Measurements from ENCODE around the gene CFAP97D2. TPM values are rescaled to one million over a fixed set of nuclear protein-coding genes. Genes with fewer than 3 reads are reported as not detected.
A peak's percentile ranks its signal among the peaks of the same experiment; 100 is the strongest.

Gene CFAP97D2
- total RNA-seq, 5 donors from 2014 or later (not counting 1 experiment from before 2014, with no cell fraction given): 0.92 to 4.5 (median 2.6) TPM

DNA sequence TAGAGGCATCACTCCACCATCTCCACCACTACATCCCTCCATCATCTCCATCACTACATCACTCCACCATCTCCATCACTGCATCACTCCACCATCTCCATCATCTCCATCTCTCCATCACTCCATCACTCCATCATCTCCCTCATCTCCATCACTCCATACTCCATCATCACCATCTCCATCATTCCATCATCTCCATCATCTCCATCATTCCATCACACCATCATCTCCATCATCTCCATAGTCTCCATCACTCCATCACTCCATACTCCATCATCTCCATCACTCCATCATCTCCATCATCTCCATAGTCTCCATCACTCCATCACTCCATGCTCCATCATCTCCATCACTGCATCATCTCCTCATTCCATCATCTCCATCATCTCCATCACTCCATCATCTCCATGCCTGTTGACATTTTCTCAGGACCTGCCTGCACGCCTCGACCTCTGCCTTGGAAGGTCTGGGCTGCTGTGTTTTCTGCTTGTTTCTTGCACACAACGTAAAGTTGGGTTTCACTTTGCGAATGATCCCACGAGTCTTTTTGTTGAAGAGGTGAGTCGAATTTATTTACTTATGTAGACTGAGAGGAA lies 25.5 kb upstream of the CFAP97D2 start:
- H3K36me3 Mint-ChIP-seq: no peaks in the 10 kb centered on the region
- no peak for ATAC-seq (replicated peaks in 1 of 4)
- WGBS (ENCODE audit: insufficient coverage): no CpG with 5 or more reads among the region's 6 CpGs
- CTCF ChIA-PET: no interaction called here
- Histone ChIP-seq H3K4me3 (ENCODE audit: control insufficient read depth in 1 of 2, extremely low read depth in 1 of 2, low read length in 1 of 2) (no peak overlapping the region), H3K4me1 (ENCODE audit: control insufficient read depth in 1 of 2, extremely low read depth in 1 of 2, insufficient read depth in 2 of 2, low read length in 2 of 2) (peaks cover 37 to 88% of the 10 kb centered on the region in 2 experiments), H3K36me3 (ENCODE audit: control insufficient read depth in 2 of 2, extremely low read depth in 1 of 2, insufficient read depth in 1 of 2, low read length in 1 of 2) (no peaks in the 10 kb centered on the region), H3K27me3 (replicated peaks in 1 of 2; ENCODE audit: control insufficient read depth in 2 of 2, extremely low read depth in 1 of 2, insufficient read depth in 2 of 2, low read length in 1 of 2) (peaks cover 0 to 2% of the 10 kb centered on the region in 2 experiments), H3K27ac (ENCODE audit: low read length) (peak overlapping the region; percentile 96), H3K9me3 (no peaks in the 10 kb centered on the region)
- H3K4me3 Mint-ChIP-seq: peak overlapping the region; percentile 17 to 48 (median 39)
- peaks cover 81 to 85% (median 83%) of the 10 kb centered on the region in 3 donors for H3K4me1 Mint-ChIP-seq
- H3K27me3 Mint-ChIP-seq: peaks cover 0 to 1% of the 10 kb centered on the region in 2 donors
- POLR2A ChIA-PET: no interaction called here
- peaks cover 0 to 7% (median 6%) of the 10 kb centered on the region in 3 donors for H3K9me3 Mint-ChIP-seq
- H3K27ac Mint-ChIP-seq: peak overlapping the region; percentile 89 to 99
- peak in 1 of 35 experiments; percentile 24 for DNase-seq

DNA sequence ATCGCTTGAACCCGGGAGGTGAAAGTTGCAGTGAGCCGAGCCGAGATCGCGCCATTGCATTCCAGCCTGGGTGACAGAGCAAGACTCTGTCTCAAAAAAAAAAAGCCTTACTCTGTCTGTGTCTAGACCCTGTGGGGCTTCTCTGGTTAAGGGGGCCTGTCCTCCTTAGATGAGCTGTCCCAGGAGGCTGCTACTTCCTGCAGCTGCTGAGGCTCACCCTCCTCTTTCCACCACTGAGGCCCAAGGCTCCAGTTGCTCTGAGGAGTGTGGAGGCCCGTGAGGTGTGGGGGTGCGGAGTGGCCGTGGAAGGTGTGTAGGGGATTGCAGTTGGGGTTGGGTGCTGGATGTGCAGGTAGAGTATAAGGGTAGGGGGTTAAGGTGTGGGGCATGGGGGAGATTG lies 24.6 kb upstream of the CFAP97D2 start:
- ChIA-PET CTCF (no interaction called here), POLR2A (interaction anchor here in 1 of 2 donors (0.6 kb wide), 1 partner anchor 21 kb away, joined by 6 read pairs; no protein-coding TSS in a partner anchor)
- H3K27ac ChIP-seq (ENCODE audit: low read length): peak overlapping the region; percentile 54
- H3K4me3 ChIP-seq (ENCODE audit: control insufficient read depth in 1 of 2, extremely low read depth in 1 of 2, low read length in 1 of 2): no peak overlapping the region
- Mint-ChIP-seq H3K4me1 (peaks cover 81 to 84% (median 83%) of the 10 kb centered on the region in 3 donors), H3K9me3 (peaks cover 0 to 13% (median 6%) of the 10 kb centered on the region in 3 donors), H3K27me3 (peaks cover 0 to 1% of the 10 kb centered on the region in 2 donors), H3K27ac (peak overlapping the region; percentile 89 to 99), H3K4me3 (peak overlapping the region; percentile 39 to 48 (median 41)), H3K36me3 (no peaks in the 10 kb centered on the region)
- peak in 3 of 4 experiments; percentile 28 to 38 (median 34) for ATAC-seq (replicated peaks in 1 of 4)
- H3K27me3 ChIP-seq (replicated peaks in 1 of 2; ENCODE audit: control insufficient read depth in 2 of 2, extremely low read depth in 1 of 2, insufficient read depth in 2 of 2, low read length in 1 of 2): peaks cover 0 to 2% of the 10 kb centered on the region in 2 experiments
- 84% methylated on average over 7 of the region's 9 CpGs for WGBS (ENCODE audit: insufficient coverage)
- DNase-seq: peak in 3 of 35 experiments; percentile 13 to 32 (median 24)
- H3K36me3 ChIP-seq (ENCODE audit: control insufficient read depth in 2 of 2, extremely low read depth in 1 of 2, insufficient read depth in 1 of 2, low read length in 1 of 2): no peaks in the 10 kb centered on the region
- no peaks in the 10 kb centered on the region for H3K9me3 ChIP-seq
- H3K4me1 ChIP-seq (ENCODE audit: control insufficient read depth in 1 of 2, extremely low read depth in 1 of 2, insufficient read depth in 2 of 2, low read length in 2 of 2): peaks cover 34 to 81% of the 10 kb centered on the region in 2 experiments

- H3K4me3 ChIP-seq (ENCODE audit: control insufficient read depth in 1 of 2, extremely low read depth in 1 of 2, low read length in 1 of 2): no peak overlapping the region
- H3K36me3 ChIP-seq (ENCODE audit: control insufficient read depth in 2 of 2, extremely low read depth in 1 of 2, insufficient read depth in 1 of 2, low read length in 1 of 2): no peaks in the 10 kb centered on the region
- no peak overlapping the region for H3K27ac Mint-ChIP-seq
- H3K27ac ChIP-seq (ENCODE audit: low read length): no peak overlapping the region
- no peak for DNase-seq
- no CpG with 5 or more reads among the region's 3 CpGs for whole genome bisulfite sequencing (ENCODE audit: insufficient coverage)
- H3K9me3 ChIP-seq: no peaks in the 10 kb centered on the region
- peaks cover 81 to 84% (median 83%) of the 10 kb centered on the region in 3 donors for H3K4me1 Mint-ChIP-seq
- peaks cover 0 to 2% of the 10 kb centered on the region in 2 experiments for H3K27me3 ChIP-seq (replicated peaks in 1 of 2; ENCODE audit: control insufficient read depth in 2 of 2, extremely low read depth in 1 of 2, insufficient read depth in 2 of 2, low read length in 1 of 2)
- ATAC-seq (replicated peaks in 1 of 4): no peak
- CTCF ChIA-PET: no interaction called here
- H3K4me1 ChIP-seq (ENCODE audit: control insufficient read depth in 1 of 2, extremely low read depth in 1 of 2, insufficient read depth in 2 of 2, low read length in 2 of 2): peaks cover 25 to 75% of the 10 kb centered on the region in 2 experiments
- H3K4me3 Mint-ChIP-seq: no peak overlapping the region
- peaks cover 0 to 1% of the 10 kb centered on the region in 2 donors for H3K27me3 Mint-ChIP-seq
- peaks cover 0 to 13% (median 6%) of the 10 kb centered on the region in 3 donors for H3K9me3 Mint-ChIP-seq
- no peaks in the 10 kb centered on the region for H3K36me3 Mint-ChIP-seq
- POLR2A ChIA-PET: no interaction called here
Observed at GRCh38 chr13:114155320-114155719, 23.7 kb upstream of the CFAP97D2 start.

DNA sequence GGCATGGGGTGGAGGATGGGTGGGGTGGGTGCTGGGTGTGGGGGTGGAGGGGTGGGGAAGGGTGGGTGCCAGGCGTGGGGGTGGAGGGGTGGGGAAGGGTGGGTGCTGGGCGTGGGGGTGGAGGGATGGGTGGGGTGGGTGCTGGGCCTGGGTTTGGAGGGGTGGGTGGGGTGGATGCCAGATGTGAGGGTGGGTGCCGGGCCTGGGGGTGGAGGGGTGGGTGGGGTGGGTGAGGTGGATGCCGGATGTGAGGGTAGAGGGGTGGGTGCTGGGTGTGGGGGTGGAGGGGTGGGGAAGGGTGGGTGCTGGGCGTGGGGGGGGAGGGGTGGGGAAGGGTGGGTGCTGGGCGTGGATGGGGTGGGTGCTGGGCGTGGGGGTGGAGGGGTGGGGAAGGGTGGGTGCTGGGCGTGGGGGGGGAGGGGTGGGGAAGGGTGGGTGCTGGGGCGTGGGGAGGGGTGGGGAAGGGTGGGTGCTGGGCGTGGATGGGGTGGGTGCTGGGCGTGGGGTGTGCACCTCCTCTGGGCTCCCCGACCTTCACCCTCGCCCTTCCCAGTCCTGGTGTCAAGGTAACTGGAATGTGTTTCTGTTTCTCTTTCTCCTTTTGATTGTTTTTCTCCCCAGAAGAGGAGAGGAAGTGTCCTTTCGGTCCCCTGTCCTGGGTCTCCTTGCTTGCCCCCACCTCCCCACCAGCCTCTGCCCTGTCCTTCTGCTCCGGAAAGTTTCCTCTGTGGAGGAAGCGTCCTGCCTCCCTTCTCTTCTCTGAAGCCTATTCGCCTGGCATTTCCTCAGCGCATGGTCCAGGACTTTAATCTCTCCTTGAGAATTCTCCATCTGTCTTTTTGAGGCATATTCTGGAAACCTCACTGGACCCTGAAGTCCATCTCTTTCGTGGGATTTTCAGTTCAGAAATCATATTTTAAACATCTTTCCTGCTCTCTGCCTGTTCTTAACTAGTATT lies 22.9 kb upstream of the CFAP97D2 start:
- CTCF ChIA-PET: no interaction called here
- peaks cover 18 to 74% of the 10 kb centered on the region in 2 experiments for H3K4me1 ChIP-seq (ENCODE audit: control insufficient read depth in 1 of 2, extremely low read depth in 1 of 2, insufficient read depth in 2 of 2, low read length in 2 of 2)
- H3K9me3 Mint-ChIP-seq: peaks cover 0 to 13% (median 6%) of the 10 kb centered on the region in 3 donors
- peak in 5 of 35 experiments; percentile 13 to 57 (median 30) for DNase-seq
- no peaks in the 10 kb centered on the region for H3K36me3 ChIP-seq (ENCODE audit: control insufficient read depth in 2 of 2, extremely low read depth in 1 of 2, insufficient read depth in 1 of 2, low read length in 1 of 2)
- peak overlapping the region; percentile 80 for H3K27ac ChIP-seq (ENCODE audit: low read length)
- WGBS (ENCODE audit: insufficient coverage): 75% methylated on average over 4 of the region's 19 CpGs
- POLR2A ChIA-PET: interaction anchor here in 1 of 2 donors (0.7 kb wide), 1 partner anchor 782 kb away, joined by 4 read pairs; no protein-coding TSS in a partner anchor
- peaks cover 81 to 84% (median 83%) of the 10 kb centered on the region in 3 donors for H3K4me1 Mint-ChIP-seq
- peaks cover 0 to 2% of the 10 kb centered on the region in 2 experiments for H3K27me3 ChIP-seq (replicated peaks in 1 of 2; ENCODE audit: control insufficient read depth in 2 of 2, extremely low read depth in 1 of 2, insufficient read depth in 2 of 2, low read length in 1 of 2)
- peak; percentile 12 to 63 (median 28) for ATAC-seq (replicated peaks in 1 of 4)
- H3K4me3 Mint-ChIP-seq: peak overlapping the region; percentile 49 to 76 (median 71)
- H3K9me3 ChIP-seq: no peaks in the 10 kb centered on the region
- H3K27me3 Mint-ChIP-seq: peaks cover 0 to 1% of the 10 kb centered on the region in 2 donors
- H3K27ac Mint-ChIP-seq: peak overlapping the region; percentile 97 to 98
- no peaks in the 10 kb centered on the region for H3K36me3 Mint-ChIP-seq
- no peak overlapping the region for H3K4me3 ChIP-seq (ENCODE audit: control insufficient read depth in 1 of 2, extremely low read depth in 1 of 2, low read length in 1 of 2)

GRCh38 chr13:114157869-114158495 lies 21.1 kb upstream of the CFAP97D2 start:
- H3K4me3 ChIP-seq (ENCODE audit: control insufficient read depth in 1 of 2, extremely low read depth in 1 of 2, low read length in 1 of 2): no peak overlapping the region
- no peaks in the 10 kb centered on the region for H3K9me3 ChIP-seq
- POLR2A ChIA-PET: no interaction called here
- H3K27me3 ChIP-seq (replicated peaks in 1 of 2; ENCODE audit: control insufficient read depth in 2 of 2, extremely low read depth in 1 of 2, insufficient read depth in 2 of 2, low read length in 1 of 2): peaks cover 0 to 2% of the 10 kb centered on the region in 2 experiments
- H3K27ac Mint-ChIP-seq: peak overlapping the region; percentile 89 to 97
- peak overlapping the region in 1 of 3 donors; percentile 76 for H3K4me3 Mint-ChIP-seq
- H3K36me3 Mint-ChIP-seq: no peaks in the 10 kb centered on the region
- CTCF ChIA-PET: interaction anchor here in 1 of 2 donors (0.6 kb wide), 1 partner anchor 70 kb away, joined by 3 read pairs; no protein-coding TSS in a partner anchor
- peak overlapping the region; percentile 55 for H3K27ac ChIP-seq (ENCODE audit: low read length)
- DNase-seq: peak in 2 of 35 experiments; percentile 29 to 49
- peaks cover 0 to 13% (median 6%) of the 10 kb centered on the region in 3 donors for H3K9me3 Mint-ChIP-seq
- peaks cover 28 to 74% of the 10 kb centered on the region in 2 experiments for H3K4me1 ChIP-seq (ENCODE audit: control insufficient read depth in 1 of 2, extremely low read depth in 1 of 2, insufficient read depth in 2 of 2, low read length in 2 of 2)
- 56% methylated on average over 5 of the region's 11 CpGs for WGBS (ENCODE audit: insufficient coverage)
- no peaks in the 10 kb centered on the region for H3K36me3 ChIP-seq (ENCODE audit: control insufficient read depth in 2 of 2, extremely low read depth in 1 of 2, insufficient read depth in 1 of 2, low read length in 1 of 2)
- H3K27me3 Mint-ChIP-seq: peaks cover 0 to 1% of the 10 kb centered on the region in 2 donors
- H3K4me1 Mint-ChIP-seq: peaks cover 79 to 85% (median 84%) of the 10 kb centered on the region in 3 donors
- ATAC-seq (replicated peaks in 1 of 4): peak; percentile 18 to 42 (median 28)

Measured in T-cell (primary cell).